M059J (cell line): ENCODE measurements around the gene TNNT1. TPM values are rescaled to one million over a fixed set of nuclear protein-coding genes. Genes with fewer than 3 reads are reported as not detected.

Experiments
- DNase-seq: peaks from one replicate; pipeline ENCODE4 v3.0.0-alpha.2; 2012; ENCODE audit warnings: low read depth
- total RNA-seq: library from RNA; depleted of rRNA; stranded (reverse); fragments of >200 nt; shearing (Covaris generic); gene quantifications from 2 replicates; pipeline ENCODE4 v1.2.3, GENCODE V29; 2014

The TNNT1 gene
- total RNA-seq, 1 experiment from 2014 or later, result 25.5 TPM

DNA sequence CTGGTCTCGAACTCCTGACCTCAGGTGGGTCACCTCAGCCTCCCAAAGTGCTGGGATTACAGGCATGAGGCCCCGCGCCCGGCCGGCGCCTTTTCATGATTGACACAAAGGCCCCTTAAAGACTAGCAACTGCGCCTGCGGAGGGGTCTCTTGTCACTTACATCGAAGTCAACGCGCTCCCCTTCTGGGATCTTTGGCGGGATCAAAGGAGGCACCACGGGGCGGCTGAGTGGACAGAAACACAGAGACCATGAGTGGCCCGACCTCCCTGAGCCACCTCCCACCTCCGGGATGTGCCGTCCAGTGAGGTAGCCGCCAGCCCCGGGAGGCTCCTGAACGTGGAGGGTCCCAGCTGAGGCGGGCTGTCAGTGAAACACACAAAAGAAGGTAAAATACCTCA is 7.3 kb downstream of the TNNT1 start:
- DNase-seq, result no peak

DNA sequence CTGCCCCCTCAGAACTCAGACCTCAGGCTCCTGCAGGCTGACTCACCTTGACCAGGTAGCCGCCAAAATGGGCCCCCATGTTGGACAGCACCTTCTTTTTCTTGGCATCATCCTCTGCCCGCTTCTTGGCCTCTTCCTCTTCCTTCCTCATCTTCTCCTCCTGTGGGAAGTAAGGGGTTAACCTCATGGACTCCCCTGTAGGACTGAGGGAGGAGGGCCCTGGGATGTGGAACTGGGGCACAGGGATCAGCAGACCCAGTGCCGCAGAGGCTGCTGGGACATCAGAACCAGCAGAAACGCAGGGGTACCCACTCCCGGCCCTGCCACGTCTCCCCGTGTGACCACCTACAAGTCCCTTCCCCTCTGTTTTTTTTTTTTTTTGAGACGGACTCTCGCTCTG is 11.1 kb downstream of the TNNT1 start:
- DNase-seq, result no peak

DNA sequence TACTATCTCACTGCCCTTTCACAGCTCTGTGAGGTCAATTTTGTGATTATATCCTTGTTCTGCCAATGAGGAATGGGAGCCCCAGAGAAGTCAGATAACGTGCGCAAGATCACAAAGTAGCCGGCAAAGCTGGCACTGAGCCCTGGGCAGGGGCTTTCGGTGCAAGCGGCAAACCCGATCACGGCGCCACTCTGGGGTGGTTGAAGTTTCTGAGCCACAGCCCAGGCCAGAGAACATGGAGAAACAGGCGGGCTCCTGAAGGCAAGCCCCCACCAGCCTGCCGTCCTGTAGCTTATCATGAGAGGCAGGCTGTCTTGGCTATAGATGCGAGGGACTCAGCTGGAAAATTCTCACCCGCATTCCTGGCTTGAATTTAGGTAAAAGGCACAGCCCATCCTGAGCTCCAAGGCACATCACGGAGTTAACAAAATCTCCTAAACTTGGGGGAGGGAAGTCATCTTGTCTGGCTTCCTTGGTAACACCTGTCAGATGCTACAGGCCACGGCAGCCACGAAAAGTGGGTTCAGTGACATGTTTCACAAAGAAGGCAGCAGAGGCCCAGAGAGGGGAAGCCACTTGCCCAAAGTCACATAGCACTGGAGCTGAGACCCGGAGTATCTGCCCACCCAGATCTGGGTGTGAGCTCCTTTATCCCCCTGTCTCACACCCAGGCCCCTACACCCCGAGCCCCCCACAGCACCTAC is 12.5 kb downstream of the TNNT1 start:
- no peak for DNase-seq

DNA sequence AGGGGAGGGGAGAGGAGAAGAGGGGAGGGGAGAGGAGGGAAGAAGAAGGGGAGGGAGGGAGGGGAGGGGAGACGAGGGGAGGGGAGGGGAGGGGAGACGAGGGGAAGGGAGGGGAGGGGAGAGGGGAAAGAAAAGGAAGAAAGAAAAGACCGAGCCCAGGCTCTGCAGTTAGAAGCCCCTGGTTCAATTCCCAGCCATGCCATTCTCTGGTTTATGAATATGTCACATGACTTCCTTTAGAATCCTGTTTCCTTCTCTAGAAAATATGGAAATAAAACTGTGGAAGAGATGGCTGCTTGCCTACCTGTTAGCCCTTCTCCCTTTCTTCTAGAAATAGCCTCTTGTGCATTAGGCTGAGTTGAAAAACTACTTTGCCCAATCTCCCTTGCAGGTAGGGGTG is 14.3 kb downstream of the TNNT1 start:
- DNase-seq, result no peak

DNA sequence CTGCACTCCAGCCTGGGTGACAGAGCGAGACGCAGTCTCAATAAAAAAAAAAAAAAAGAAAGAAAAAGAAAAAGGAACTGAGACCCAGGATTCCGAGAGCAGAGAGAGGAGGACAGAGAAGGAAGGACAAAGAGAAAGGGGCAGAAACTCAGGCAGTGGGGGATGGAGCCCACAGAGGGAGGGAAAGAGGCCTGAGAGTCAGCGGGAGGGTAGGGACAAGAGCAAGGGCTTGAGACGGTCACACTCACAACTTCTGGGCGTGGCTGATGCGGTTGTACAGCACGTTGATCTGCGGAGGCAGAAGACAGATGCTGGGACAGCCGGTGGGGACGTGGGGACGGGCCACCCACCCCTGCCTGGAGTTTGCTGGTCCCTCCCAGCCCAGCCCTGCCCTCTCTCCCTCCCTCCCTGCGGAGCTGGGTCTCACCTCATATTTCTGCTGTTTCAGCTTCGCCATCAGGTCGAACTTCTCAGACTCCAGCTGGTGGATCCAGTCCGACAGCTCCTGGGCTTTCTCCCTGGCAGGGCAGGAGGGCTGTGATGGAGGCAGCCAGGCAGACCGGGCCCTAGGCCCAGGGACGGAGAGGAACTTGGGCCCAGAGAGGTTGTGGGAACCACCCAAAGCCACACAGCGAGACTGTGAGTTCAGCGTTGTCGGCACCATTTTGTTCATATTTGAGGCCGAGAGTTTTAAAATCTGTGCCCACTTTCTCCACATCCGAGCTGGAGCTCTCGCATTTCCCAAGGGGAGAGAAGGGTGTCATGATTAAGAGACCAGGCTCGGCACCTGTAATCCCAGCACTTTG is 15.2 kb downstream of the TNNT1 start:
- DNase-seq, result no peak

DNA sequence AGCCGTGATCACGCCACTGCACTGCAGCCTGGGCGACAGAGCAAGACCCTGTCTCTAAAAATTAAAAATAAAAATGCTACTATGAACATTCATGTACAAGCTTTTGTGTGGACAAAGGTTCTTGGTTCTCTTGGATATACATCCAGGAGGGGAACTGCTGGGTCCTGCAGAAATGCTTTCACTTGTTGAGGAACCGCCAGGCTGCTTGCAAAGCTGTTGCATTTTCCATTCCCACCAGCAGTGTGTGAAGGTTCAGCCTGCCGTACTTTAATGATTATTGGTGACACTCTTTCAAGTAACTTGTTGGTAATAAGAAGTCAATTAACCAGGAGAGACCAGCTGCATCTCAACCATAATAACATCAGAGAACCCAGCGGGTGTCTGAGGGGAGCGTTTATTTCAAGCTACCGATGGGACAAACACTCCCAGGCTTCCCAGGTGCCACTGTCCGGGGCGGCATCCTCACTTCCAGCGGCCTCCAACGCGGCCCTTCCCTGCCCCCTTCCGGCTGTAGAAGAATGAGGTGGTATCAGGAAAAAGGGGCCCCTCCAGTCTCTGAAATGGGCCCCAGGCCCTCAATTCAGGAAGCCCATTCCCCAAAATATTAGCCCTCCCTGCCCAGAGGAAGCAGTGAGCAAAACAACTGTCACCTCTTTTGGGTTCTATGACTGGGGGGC is 16.4 kb downstream of the TNNT1 start:
- no peak for DNase-seq

DNA sequence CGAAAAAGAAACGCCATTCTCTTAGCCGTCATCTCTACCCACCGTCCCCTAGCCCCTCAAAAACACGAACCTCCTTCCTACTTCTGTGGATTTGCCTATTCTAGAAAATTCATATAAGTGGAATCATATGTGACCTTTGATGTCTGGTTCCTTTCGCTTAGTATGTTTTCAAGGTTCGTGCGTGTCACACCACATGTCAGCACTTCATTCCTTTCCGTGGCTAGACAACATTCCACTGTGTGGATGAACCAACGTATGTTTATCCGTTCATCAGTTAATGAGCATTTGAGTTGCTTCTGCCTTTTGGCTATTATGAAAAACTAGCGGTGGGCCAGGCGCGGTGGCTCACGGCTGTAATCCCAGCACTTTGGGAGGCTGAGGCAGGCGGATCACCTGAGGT is 17.6 kb downstream of the TNNT1 start:
- no peak for DNase-seq

DNA sequence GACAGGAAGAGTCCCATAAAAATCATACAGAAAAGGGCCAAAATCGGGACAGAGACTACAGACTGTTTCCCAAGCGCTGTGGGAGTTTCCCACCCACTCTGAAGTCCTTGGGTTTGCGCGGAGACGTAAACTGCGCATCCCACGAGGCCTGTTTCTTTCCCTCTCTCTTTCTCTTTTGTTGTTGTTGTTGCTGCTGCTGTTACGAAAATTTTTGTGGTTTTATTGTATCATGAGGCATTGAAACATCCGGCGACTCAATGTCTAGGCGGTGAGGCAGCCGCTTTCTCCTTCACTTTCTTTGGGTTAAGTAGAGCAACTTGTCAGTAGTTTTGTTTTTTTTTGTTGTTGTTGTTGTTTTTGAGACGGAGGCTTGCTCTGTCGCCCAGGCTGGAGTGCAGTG is 30.0 kb downstream of the TNNT1 start:
- DNase-seq, result no peak

DNA sequence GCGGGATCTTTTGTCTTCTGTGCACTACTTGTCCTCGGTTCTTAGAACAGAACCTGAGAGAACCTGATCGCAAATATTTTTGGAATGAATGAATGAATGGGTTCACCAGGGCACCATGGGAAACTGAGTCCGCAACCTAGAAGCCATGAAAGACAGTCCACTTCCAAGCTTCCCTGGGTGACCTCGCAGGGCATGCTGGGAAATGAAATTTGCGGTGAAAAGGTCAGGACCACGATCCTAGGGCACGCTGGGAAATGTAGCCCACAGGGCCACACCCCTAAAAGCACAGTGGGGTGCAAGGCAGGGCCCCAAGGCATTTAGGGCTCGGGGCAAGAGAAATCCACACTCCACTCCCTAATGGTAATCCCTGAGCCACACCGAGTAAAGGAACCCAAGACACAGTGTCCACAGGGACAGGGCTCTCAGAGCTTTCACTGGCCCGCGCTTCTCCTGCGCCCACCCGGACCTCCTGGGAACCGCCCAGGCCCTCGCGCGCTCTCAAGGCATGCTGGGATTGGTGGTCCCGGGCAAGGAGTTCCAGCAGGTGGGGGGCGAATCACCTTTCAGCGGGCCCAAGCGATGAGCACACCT is 30.5 kb downstream of the TNNT1 start:
- DNase-seq, result no peak

DNA sequence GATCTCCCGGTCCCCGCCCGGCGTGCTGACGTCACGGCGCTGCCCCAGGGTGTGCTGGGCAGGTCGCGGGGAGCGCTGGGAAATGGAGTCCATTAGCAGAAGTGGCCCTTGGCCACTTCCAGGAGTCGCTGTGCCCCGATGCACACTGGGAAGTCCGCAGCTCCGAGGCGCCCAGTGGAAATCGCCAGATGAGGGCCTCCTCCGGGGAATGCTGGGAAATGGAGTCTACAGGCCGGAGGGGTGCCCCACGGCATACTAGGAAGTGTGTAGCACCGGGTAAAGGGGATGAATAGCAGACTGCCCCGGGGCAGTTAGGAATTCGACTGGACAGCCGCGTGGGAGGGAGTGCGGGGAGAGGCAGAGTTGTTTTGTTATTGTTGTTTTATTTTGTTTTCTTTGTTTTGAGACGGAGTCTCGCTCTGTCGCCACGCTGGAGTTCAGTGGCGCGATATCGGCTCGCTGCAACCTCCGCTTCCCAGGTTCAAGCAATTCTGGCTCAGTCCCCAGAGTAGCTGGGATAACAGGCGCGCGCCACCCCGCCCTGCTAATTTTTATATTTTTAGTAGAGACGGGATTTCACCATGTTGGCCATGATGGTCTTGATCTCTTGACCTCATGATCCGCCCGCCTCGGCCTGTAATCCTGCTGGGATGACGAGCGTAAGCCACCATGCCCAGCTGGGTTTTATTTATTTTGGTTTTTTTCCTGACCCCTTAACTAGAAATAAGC is 31.2 kb downstream of the TNNT1 start:
- DNase-seq, result peak; percentile 99

DNA sequence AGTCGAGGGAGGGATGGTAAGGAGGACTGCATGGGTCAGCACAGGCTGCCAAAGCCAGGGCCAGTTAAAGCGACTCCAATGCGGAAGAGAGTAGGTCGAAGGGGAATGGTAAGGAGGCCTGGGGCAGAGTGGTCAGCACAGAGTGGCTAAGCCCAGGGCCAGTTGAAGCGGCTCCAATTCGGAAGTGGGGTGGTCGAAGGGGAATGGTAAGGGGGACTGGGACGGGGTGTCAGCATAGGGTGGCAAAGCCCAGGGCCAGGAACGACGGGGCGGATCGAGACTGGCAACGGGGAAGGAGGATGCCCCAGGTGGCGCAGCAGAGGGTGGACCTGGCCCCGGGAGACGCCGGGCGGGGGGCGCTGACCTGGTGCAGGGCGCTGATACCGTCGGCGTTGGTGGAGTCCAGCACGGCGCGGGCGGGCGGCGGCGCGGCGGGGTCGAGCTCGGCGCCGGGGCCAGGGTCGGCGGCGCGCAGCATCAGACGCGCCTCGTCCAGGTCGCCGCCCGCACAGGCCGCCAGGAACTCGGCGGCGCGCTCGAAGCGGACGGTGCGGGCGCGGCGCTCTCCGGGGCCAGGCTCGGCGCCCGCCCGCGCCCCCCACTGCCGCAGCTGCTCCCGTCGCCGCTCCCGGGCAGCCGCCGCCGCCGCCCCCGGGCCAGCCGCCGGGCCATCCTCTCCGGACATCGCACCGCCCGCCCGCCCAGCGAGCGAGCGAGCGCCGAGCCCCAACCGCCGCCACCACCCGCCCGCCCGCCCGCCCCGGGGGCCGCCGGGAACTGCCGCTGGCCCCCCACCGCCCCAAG is 31.9 kb downstream of the TNNT1 start, which contains the start of gene PPP1R12C:
PPP1R12C (minus strand) TSS at position 779 of the 804 bp plus-strand sequence; CDS start at position 685, 94 bp downstream.
- DNase-seq, result peak; percentile 29

DNA sequence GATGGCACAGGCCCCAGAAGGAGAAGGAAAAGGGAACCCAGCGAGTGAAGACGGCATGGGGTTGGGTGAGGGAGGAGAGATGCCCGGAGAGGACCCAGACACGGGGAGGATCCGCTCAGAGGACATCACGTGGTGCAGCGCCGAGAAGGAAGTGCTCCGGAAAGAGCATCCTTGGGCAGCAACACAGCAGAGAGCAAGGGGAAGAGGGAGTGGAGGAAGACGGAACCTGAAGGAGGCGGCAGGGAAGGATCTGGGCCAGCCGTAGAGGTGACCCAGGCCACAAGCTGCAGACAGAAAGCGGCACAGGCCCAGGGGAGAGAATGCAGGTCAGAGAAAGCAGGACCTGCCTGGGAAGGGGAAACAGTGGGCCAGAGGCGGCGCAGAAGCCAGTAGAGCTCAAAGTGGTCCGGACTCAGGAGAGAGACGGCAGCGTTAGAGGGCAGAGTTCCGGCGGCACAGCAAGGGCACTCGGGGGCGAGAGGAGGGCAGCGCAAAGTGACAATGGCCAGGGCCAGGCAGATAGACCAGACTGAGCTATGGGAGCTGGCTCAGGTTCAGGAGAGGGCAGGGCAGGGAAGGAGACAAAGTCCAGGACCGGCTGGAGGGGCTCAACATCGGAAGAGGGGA is 32.7 kb downstream of the TNNT1 start:
- DNase-seq, result peak; percentile 39

DNA sequence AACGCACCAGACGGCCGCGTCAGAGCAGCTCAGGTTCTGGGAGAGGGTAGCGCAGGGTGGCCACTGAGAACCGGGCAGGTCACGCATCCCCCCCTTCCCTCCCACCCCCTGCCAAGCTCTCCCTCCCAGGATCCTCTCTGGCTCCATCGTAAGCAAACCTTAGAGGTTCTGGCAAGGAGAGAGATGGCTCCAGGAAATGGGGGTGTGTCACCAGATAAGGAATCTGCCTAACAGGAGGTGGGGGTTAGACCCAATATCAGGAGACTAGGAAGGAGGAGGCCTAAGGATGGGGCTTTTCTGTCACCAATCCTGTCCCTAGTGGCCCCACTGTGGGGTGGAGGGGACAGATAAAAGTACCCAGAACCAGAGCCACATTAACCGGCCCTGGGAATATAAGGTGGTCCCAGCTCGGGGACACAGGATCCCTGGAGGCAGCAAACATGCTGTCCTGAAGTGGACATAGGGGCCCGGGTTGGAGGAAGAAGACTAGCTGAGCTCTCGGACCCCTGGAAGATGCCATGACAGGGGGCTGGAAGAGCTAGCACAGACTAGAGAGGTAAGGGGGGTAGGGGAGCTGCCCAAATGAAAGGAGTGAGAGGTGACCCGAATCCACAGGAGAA is 33.5 kb downstream of the TNNT1 start:
- no peak for DNase-seq

DNA sequence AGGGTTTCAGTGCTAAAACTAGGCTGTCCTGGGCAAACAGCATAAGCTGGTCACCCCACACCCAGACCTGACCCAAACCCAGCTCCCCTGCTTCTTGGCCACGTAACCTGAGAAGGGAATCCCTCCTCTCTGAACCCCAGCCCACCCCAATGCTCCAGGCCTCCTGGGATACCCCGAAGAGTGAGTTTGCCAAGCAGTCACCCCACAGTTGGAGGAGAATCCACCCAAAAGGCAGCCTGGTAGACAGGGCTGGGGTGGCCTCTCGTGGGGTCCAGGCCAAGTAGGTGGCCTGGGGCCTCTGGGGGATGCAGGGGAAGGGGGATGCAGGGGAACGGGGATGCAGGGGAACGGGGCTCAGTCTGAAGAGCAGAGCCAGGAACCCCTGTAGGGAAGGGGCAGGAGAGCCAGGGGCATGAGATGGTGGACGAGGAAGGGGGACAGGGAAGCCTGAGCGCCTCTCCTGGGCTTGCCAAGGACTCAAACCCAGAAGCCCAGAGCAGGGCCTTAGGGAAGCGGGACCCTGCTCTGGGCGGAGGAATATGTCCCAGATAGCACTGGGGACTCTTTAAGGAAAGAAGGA is 34.4 kb downstream of the TNNT1 start:
- no peak for DNase-seq

DNA sequence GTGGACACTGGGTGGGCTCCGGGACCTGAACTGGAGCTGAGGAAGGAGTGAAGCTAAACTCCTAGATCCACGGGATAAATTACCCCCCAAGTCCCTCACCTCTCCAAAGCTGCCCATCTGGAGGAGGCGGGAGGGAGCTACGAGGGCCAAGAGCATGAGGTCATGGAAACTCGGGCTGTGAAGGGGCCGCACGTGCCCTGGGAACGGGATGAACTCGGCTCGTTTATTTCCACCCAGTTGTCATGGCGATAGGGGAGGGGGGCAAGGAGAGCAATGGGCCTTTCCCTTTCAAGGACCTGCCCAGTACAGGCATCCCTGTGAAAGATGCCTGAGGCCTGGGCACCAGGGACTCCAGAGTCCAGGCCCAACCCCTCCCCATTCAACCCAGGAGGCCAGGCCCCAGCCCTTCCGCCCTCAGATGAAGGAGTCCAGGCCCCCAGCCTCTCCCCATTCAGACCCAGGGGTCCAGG is 35.4 kb downstream of the TNNT1 start:
- DNase-seq, result peak; percentile 64

DNA sequence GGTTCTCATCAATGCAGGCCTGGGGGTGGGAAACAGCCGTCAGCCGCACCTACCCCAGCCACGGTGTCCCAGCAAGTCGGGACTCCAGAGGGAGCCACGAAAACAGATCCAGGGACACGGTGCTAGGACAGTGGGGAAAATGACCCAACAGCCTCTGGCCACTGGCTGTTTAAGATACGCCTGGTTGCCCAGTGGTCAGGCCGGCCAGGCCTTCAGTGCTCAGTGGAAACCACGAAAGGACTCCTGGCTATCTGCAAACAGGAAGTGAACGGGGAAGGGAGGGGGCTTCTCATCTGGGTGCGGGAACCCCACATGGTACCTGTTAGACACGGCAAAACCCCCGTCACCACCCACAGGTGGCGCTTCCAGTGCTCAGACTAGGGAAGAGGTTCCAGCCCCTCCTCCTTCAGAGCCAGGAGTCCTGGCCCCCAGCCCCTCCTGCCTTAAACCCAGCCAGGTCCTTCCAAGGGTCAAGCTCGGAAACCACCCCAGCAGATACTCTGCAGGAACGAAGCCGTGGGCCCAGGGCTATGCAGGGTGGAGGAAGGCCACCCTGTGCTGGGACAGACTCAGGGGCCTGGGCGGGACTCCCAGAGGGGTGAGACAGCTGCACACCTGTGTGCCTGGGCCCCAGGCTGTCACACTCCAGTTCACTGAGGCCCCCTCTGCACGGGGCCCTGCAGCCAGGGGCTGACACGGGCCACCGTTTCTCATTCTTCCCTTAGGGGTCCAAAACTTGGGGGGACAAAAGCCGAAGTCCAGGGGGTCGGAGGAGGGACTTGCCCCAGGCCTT is 36.0 kb downstream of the TNNT1 start:
- DNase-seq, result no peak

DNA sequence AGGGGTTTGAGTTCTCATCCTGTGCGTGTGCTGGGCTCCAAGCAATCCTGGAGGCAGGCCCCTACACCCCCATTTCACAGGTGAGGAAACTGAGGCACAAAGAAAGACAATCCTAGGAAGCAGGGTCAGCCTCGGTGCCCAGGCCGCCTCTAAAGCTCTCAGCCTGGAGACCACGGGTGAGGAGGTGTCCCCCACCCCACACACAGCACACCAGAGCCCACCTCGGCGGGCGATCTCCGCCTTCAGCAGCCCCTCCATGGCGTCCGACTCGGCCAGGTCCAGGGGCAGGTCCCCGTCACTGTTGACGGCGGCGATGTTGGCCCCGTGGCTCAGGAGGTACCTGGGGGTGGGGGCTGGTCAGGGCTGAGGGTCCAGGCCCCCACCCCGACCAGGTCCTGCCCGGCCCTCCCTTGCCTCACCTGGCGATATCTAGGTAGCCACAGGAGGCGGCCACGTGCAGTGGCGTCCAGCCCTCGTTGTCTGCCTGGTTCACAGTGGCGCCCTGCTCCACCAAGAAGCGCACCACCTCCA is 36.7 kb downstream of the TNNT1 start:
- DNase-seq, result no peak

DNA sequence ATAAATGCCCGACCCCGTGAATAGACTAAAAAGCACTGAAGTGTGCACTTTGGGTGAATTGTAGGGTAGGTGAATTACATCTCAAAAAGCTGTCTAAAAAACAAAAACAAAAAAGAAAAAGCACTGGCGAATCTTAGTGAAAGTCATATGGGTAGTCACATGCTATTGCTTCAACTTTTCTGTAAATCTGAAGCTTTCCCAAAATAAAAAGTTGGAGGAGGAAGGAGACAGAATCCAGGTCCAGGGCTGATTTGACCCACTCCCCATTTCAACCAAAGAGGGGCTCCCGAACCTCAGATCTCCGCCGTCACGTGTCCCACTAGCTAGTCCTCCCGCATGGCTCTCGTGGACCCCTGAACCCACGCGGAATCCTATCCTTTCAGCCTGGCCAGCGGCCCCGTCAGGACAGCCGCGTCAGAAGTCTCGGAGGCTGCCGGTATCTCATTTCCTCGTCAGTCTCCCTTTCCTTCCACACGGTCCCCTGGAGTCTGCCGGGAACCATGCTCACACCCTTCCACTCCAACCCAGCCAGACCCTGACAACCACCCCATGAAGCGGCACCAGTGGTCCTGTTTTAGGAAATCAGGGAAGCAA is 37.7 kb downstream of the TNNT1 start:
- no peak for DNase-seq
